ENCODE measurements around the gene ATP2A1. TPM values are rescaled to one million over a fixed set of nuclear protein-coding genes. Genes with fewer than 3 reads are reported as not detected.

ATP2A1 gene
- total and polyA plus RNA-seq, 2 of the 4 experiments (the other 2 are of a cell fraction) = under 0.01 to 0.63 TPM

DNA sequence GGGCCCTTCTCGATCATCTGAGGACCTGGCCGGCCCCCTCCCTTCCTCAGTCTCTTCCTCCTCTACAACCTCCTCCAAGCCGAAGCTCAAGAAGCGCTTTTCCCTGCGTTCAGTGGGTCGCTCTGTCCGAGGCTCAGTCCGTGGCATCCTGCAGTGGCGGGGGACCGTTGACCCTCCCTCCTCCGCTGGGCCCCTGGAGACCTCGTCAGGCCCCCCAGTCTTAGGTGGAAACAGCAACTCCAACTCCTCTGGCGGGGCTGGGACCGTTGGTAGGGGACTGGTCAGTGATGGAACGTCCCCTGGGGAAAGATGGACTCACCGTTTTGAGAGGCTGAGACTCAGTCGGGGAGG, 11.9 kb upstream of the ATP2A1 start:
- Histone ChIP-seq H3K9me1 (ENCODE audit: insufficient read depth, low read length) (peaks cover 8% of the 10 kb centered on the region; the same call in 1 of the 2 replicates), H3K14ac (replicated peaks; ENCODE audit: low read depth, low read length) (no peak overlapping the region), H2AFZ (replicated peaks; ENCODE audit: low read length, poor library complexity) (no peak overlapping the region), H4K8ac (ENCODE audit: low read depth in 2 of 2, low read length in 2 of 2) (no peak overlapping the region), H3K27ac (ENCODE audit: insufficient read depth, low read length) (no peak overlapping the region), H3K9me3 (ENCODE audit: control insufficient read depth, insufficient read depth, low read length) (no peaks in the 10 kb centered on the region), H4K5ac (ENCODE audit: low read depth, low read length) (no peak overlapping the region), H2BK120ac (ENCODE audit: low read depth, low read length) (no peak overlapping the region), H3K9ac (ENCODE audit: low read depth, low read length) (no peak overlapping the region), H3K4me2 (ENCODE audit: low read depth, low read length) (no peak overlapping the region), H4K20me1 (ENCODE audit: insufficient read depth, low read length) (peaks cover 12% of the 10 kb centered on the region), H3K18ac (ENCODE audit: low read depth, low read length) (no peak overlapping the region), H3K23ac (ENCODE audit: low read depth, low read length) (no peak overlapping the region), H3K36me3 (ENCODE audit: control insufficient read depth, insufficient read depth, low read length) (peaks cover 34% of the 10 kb centered on the region), H3K4ac (ENCODE audit: low read depth, low read length) (no peak overlapping the region), H3K4me3 (ENCODE audit: insufficient read depth, low read depth, low read length) (no peak overlapping the region), H2BK15ac (ENCODE audit: low read depth, low read length) (no peak overlapping the region), H3K56ac (ENCODE audit: extremely low read depth, insufficient read depth, low read length) (no peak overlapping the region), H4K91ac (ENCODE audit: insufficient read depth, low read depth, low read length) (no peak overlapping the region), H3K4me1 (ENCODE audit: control insufficient read depth, insufficient read depth, low read length) (peaks cover 5% of the 10 kb centered on the region; the same call in 1 of the 2 replicates), H2AK9ac (replicated peaks; ENCODE audit: low read depth, low read length, poor library complexity) (peak overlapping the region; percentile 52), H2BK5ac (ENCODE audit: low read depth, low read length, poor library complexity, severe bottlenecking) (no peak overlapping the region), H2AK5ac (ENCODE audit: low read depth, low read length) (no peak overlapping the region), H2BK20ac (ENCODE audit: low read depth, low read length) (no peak overlapping the region), H3K27me3 (ENCODE audit: control insufficient read depth, insufficient read depth, low read length) (no peaks in the 10 kb centered on the region), H3K79me1 (ENCODE audit: low read depth in 1 of 2, low read length in 2 of 2) (peaks cover 26 to 60% of the 10 kb centered on the region in 2 experiments)
- 87% methylated on average over 12 of the region's 17 CpGs; no CpG with 5 or more reads in 1 of the 2 experiments for WGBS, 2 experiments (ENCODE audit: extremely low coverage in 2 of 2, insufficient read length in 1 of 2)
- ChIA-PET CTCF (no interaction called here), POLR2A (ENCODE audit: unreplicated experiment) (no interaction called here)
- in situ Hi-C loops (cut with MboI; ENCODE audit: low sequenced_read_pairs) = no loop called here
- intact Hi-C loops (cut with micrococcal nuclease) = no loop called here
- TF ChIP-seq, protein P1, sequence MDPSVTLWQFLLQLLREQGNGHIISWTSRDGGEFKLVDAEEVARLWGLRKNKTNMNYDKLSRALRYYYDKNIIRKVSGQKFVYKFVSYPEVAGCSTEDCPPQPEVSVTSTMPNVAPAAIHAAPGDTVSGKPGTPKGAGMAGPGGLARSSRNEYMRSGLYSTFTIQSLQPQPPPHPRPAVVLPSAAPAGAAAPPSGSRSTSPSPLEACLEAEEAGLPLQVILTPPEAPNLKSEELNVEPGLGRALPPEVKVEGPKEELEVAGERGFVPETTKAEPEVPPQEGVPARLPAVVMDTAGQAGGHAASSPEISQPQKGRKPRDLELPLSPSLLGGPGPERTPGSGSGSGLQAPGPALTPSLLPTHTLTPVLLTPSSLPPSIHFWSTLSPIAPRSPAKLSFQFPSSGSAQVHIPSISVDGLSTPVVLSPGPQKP (IDR thresholded peaks at IDR 0.05; ENCODE audit: borderline replicate concordance, low read depth, low read length) = no peak
- TF ChIP-seq MAFK (IDR thresholded peaks at IDR 0.05; ENCODE audit: low read depth, low read length) = no peak
- TF ChIP-seq POLR2A (IDR thresholded peaks at IDR 0.05; ENCODE audit: low read depth, low read length) = no peak
- TF ChIP-seq MXI1 (IDR thresholded peaks at IDR 0.05; ENCODE audit: borderline replicate concordance, low read depth, low read length) = no peak
- no peak for TF ChIP-seq CHD1 (IDR thresholded peaks at IDR 0.05; ENCODE audit: low read depth, low read length)
- no peak for TF ChIP-seq USF2 (IDR thresholded peaks at IDR 0.05; ENCODE audit: low read depth, low read length)
- TF ChIP-seq CEBPB (IDR thresholded peaks at IDR 0.05; ENCODE audit: low read depth, low read length) = no peak
- TF ChIP-seq, protein P2, sequence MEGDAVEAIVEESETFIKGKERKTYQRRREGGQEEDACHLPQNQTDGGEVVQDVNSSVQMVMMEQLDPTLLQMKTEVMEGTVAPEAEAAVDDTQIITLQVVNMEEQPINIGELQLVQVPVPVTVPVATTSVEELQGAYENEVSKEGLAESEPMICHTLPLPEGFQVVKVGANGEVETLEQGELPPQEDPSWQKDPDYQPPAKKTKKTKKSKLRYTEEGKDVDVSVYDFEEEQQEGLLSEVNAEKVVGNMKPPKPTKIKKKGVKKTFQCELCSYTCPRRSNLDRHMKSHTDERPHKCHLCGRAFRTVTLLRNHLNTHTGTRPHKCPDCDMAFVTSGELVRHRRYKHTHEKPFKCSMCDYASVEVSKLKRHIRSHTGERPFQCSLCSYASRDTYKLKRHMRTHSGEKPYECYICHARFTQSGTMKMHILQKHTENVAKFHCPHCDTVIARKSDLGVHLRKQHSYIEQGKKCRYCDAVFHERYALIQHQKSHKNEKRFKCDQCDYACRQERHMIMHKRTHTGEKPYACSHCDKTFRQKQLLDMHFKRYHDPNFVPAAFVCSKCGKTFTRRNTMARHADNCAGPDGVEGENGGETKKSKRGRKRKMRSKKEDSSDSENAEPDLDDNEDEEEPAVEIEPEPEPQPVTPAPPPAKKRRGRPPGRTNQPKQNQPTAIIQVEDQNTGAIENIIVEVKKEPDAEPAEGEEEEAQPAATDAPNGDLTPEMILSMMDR (conservative IDR thresholded peaks at IDR 0.05; ENCODE audit: low read depth, low read length) = no peak
- no peak for TF ChIP-seq FOS (IDR thresholded peaks at IDR 0.05; ENCODE audit: low read depth, low read length)
- TF ChIP-seq MAZ (IDR thresholded peaks at IDR 0.05; ENCODE audit: borderline replicate concordance, low read depth, low read length) = no peak
- BruUV-seq (replicated peaks) = no TSS peak
- no peak for ATAC-seq (ENCODE audit: low read depth)
- DNase-seq = no peak
- dilution Hi-C loops (cut with HindIII; ENCODE audit: low sequenced_read_pairs, unreplicated experiment) = no loop called here
